ENCODE measurements around the gene ANLN. TPM values are rescaled to one million over a fixed set of nuclear protein-coding genes. Genes with fewer than 3 reads are reported as not detected.

ANLN gene
- total and polyA plus RNA-seq, 2 experiments from 2014 or later, result 26.9 to 66.7 TPM

GRCh38 chr7:36393826-36394225, 4.2 kb downstream of the ANLN start:
- H3K4me3 ChIP-seq, result no peak overlapping the region
- H4K20me1 ChIP-seq (replicated peaks; ENCODE audit: insufficient read depth), result peaks cover 6% of the 10 kb centered on the region; the same call in 1 of the 2 replicates
- peaks cover 12% of the 10 kb centered on the region; the same call in 1 of the 2 replicates for H3K36me3 ChIP-seq (ENCODE audit: insufficient read depth)
- TF ChIP-seq, protein P1, sequence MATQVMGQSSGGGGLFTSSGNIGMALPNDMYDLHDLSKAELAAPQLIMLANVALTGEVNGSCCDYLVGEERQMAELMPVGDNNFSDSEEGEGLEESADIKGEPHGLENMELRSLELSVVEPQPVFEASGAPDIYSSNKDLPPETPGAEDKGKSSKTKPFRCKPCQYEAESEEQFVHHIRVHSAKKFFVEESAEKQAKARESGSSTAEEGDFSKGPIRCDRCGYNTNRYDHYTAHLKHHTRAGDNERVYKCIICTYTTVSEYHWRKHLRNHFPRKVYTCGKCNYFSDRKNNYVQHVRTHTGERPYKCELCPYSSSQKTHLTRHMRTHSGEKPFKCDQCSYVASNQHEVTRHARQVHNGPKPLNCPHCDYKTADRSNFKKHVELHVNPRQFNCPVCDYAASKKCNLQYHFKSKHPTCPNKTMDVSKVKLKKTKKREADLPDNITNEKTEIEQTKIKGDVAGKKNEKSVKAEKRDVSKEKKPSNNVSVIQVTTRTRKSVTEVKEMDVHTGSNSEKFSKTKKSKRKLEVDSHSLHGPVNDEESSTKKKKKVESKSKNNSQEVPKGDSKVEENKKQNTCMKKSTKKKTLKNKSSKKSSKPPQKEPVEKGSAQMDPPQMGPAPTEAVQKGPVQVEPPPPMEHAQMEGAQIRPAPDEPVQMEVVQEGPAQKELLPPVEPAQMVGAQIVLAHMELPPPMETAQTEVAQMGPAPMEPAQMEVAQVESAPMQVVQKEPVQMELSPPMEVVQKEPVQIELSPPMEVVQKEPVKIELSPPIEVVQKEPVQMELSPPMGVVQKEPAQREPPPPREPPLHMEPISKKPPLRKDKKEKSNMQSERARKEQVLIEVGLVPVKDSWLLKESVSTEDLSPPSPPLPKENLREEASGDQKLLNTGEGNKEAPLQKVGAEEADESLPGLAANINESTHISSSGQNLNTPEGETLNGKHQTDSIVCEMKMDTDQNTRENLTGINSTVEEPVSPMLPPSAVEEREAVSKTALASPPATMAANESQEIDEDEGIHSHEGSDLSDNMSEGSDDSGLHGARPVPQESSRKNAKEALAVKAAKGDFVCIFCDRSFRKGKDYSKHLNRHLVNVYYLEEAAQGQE (IDR thresholded peaks at IDR 0.05; ENCODE audit: unreplicated experiment), result no peak
- no peak for TF ChIP-seq ZNF114 (CRISPR knock-in tag; IDR thresholded peaks at IDR 0.05)
- TF ChIP-seq EZH2 (IDR thresholded peaks at IDR 0.05; ENCODE audit: low read depth, unreplicated experiment), result no peak
- no peak for TF ChIP-seq ZNF462 (CRISPR knock-in tag; IDR thresholded peaks at IDR 0.05)
- TF ChIP-seq, protein P2, sequence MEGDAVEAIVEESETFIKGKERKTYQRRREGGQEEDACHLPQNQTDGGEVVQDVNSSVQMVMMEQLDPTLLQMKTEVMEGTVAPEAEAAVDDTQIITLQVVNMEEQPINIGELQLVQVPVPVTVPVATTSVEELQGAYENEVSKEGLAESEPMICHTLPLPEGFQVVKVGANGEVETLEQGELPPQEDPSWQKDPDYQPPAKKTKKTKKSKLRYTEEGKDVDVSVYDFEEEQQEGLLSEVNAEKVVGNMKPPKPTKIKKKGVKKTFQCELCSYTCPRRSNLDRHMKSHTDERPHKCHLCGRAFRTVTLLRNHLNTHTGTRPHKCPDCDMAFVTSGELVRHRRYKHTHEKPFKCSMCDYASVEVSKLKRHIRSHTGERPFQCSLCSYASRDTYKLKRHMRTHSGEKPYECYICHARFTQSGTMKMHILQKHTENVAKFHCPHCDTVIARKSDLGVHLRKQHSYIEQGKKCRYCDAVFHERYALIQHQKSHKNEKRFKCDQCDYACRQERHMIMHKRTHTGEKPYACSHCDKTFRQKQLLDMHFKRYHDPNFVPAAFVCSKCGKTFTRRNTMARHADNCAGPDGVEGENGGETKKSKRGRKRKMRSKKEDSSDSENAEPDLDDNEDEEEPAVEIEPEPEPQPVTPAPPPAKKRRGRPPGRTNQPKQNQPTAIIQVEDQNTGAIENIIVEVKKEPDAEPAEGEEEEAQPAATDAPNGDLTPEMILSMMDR (conservative IDR thresholded peaks at IDR 0.05; ENCODE audit: low read depth in 2 of 2), result no peak
- no peak for TF ChIP-seq STAT1 (IDR thresholded peaks at IDR 0.05; ENCODE audit: unreplicated experiment)
- no peak for TF ChIP-seq JUNB (IDR thresholded peaks at IDR 0.05; ENCODE audit: unreplicated experiment)
- TF ChIP-seq NANOG (IDR thresholded peaks at IDR 0.05; ENCODE audit: borderline replicate concordance), result no peak
- Mint-ChIP-seq H3K4me3 (no peak overlapping the region; the same call in 2 of the 3 replicates), H3K36me3 (ENCODE audit: low read depth) (peaks cover 46% of the 10 kb centered on the region), H3K9me3 (peaks cover 12% of the 10 kb centered on the region; the same call in 2 of the 3 replicates), H3K27ac (peak overlapping the region; percentile 92), H3K27me3 (ENCODE audit: insufficient read depth, low read depth, poor library complexity) (peaks cover 2% of the 10 kb centered on the region), H3K4me1 (peaks cover 33% of the 10 kb centered on the region)
- peaks cover 5% of the 10 kb centered on the region; the same call in 1 of the 2 replicates for H3F3A ChIP-seq (replicated peaks; ENCODE audit: low read depth)
- H3K4me2 ChIP-seq, result peak overlapping the region; percentile 56; the same call in 1 of the 2 replicates
- H2AFZ ChIP-seq, result no peak overlapping the region
- H3K27ac ChIP-seq (ENCODE audit: low read depth), result no peak overlapping the region
- ATAC-seq (no peak), DNase-seq (ENCODE audit: low spot score) (peak; percentile 8)
- no peaks in the 10 kb centered on the region for H3K9me2 ChIP-seq (ENCODE audit: insufficient read depth)
- no peaks in the 10 kb centered on the region for H3K27me3 ChIP-seq (ENCODE audit: insufficient read depth)
- peaks cover 34% of the 10 kb centered on the region for H3K4me1 ChIP-seq (ENCODE audit: insufficient read depth)
- peaks cover 62% of the 10 kb centered on the region for H3K79me2 ChIP-seq (replicated peaks; ENCODE audit: insufficient read depth)
